Testis (tissue), 2 donors: ENCODE measurements around the gene EME1.

Experiments
- POLR2A ChIP-seq: fragments of 450-650 bp; IDR thresholded peaks from one replicate; pipeline ENCODE4 v1.6.1; 2017; ENCODE audit warnings: antibody characterized with exemption, mild to moderate bottlenecking, moderate library complexity
- TF ChIP-seq, protein P1 (sequence below), 3 experiments: fragments of 450-650 bp in 2 of 3; fragments of 200-600 bp in 1 of 3; sonication (generic) in 1 of 3; IDR thresholded peaks; one replicate each; pipeline ENCODE4 v1.5.1; 2016 to 2019; ENCODE audit warnings: antibody characterized with exemption in 3 of 3, mild to moderate bottlenecking in 2 of 3, moderate library complexity in 1 of 3

DNA sequence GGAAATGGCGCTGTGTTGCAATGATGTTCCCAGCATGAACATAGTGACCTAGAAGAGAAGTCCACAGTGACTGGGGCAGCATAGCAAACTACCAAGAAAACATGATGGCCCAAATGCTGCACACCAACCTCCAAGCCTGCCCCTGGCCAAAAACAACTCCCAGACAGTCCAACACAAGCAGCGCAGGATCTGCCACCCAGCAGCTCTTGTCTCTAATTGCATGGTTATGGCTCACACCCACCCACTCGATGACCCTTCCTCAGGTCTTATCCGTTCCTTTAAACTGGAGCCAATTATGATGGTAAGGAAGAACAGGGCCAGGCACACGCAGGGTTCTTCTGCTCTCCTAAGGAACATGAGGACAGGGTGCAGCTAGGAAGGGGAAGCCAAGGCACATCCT lies 3.0 kb upstream of the EME1 start:
- TF ChIP-seq POLR2A = no peak
- TF ChIP-seq, protein P1, sequence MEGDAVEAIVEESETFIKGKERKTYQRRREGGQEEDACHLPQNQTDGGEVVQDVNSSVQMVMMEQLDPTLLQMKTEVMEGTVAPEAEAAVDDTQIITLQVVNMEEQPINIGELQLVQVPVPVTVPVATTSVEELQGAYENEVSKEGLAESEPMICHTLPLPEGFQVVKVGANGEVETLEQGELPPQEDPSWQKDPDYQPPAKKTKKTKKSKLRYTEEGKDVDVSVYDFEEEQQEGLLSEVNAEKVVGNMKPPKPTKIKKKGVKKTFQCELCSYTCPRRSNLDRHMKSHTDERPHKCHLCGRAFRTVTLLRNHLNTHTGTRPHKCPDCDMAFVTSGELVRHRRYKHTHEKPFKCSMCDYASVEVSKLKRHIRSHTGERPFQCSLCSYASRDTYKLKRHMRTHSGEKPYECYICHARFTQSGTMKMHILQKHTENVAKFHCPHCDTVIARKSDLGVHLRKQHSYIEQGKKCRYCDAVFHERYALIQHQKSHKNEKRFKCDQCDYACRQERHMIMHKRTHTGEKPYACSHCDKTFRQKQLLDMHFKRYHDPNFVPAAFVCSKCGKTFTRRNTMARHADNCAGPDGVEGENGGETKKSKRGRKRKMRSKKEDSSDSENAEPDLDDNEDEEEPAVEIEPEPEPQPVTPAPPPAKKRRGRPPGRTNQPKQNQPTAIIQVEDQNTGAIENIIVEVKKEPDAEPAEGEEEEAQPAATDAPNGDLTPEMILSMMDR (IDR thresholded peaks at IDR 0.05) = no peak
